GM15510 (cell line): Measurements from ENCODE around the gene PADI4.

ENCODE experiments used
- POLR2A ChIP-seq: IDR thresholded peaks from 3 replicates; pipeline ENCODE4 v1.6.1; 2011; ENCODE audit warnings: borderline replicate concordance; ENCODE audit not compliant: insufficient read length; ENCODE audit errors: extremely low read depth

Gene PADI4

DNA sequence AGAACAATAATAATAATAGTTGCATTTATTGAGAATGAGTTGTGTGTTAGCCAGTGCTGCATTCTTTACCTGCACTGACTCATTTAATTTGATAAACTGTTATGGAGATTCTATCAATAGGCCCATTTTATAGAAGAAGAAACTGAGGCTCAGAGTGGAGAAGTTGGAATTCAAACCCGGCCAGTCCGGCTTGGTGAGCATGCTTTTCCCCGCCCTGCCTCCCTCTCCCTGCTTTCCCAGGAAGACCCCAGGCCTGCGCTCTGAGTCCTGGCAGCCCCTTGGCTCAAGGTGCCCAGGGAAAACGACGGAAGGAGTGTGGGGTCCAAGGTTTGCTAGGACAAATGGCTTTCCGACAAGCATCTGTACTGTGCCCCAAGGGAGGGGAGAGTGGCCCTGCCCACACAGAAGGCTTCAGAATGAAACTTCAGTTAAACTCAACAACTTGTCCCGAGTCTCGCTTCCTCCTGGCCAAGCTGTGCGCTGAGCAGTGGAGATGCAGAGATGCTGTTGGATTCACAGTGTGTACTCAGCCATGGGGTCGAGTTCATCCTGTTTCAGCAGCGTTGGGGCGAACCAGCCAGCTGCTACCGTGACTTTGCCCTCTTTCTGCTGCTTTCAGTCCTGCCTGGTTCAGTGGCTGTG lies 40.7 kb downstream of the PADI4 start:
- TF ChIP-seq POLR2A = no peak

DNA sequence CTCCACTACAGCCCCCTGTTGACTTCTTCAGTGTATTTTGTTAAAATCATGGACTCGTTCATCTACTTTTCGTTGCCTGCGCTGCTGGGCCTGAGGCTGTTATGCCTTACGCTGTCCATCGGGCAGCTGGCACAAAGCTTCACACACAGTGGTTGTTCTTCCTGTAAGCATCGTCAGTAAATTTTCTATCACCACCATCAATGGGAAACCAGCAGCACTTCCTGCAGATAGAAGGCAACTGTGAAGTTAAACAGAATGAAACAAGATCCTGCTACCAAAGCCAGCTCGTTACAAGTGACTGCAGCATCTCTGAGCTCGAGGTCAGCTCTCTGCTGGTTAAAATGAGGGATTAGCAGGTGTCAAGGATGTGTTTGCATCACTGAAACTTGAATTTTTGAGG lies 42.1 kb downstream of the PADI4 start:
- no peak for TF ChIP-seq POLR2A

DNA sequence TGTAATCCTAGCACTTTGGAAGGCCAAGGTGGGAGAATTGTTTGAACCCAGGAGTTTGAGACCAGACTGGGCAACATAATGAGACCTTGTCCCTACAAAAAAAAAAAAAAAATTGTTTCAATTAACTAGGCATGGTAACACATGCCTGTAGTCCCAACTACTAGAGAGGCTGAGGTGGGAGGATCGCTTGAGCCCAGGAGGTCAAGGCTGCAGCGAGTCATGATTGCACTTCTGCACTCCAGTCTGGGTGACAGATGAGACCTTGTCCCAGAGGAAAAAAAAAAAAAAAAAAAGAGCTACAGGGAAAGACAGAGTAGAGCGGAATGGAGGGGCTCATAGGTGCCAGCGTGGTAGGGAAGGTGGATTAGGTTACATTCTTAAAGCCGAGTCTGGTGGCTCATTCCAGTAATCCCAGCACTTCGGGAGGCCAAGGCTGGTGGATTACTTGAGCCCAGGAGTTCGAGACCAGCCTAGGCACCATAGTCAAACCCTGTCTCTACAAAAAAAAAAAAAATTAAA lies 43.0 kb downstream of the PADI4 start:
- no peak for TF ChIP-seq POLR2A

DNA sequence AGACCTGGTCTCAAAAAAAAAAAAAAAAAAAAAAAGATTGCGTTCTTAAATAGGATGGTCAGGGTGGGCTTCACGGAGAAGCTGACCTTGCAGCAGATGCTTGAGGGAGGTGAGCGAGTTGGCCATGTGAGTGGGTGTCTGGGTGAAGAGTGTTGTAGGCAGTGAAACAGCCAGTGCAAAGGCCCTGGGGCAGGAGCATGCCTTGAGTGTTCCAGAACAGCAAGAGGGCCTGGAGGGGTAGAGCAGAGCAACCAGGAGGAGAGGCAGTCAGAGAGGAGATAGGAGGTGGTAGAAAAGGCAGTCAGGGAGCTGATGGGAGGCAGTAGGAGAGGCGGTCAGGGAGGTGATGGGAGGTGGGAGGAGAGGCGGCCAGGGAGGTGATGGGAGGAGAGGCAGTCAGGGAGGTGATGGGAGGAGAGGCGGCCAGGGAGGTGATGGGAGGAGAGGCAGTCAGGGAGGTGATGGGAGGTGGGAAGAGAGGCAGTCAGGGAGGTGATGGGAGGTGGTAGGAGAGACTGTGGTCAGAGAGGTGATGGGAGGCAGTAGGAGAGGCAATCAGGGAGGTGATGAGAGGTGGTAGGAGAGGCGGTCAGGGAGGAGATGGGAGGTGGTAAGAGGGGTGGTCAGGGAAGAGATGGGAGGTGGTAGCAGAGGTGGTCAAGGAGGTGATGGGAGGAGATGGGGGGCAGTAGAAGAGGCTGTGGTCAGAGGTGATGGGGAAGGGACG lies 43.8 kb downstream of the PADI4 start:
- no peak for TF ChIP-seq POLR2A

DNA sequence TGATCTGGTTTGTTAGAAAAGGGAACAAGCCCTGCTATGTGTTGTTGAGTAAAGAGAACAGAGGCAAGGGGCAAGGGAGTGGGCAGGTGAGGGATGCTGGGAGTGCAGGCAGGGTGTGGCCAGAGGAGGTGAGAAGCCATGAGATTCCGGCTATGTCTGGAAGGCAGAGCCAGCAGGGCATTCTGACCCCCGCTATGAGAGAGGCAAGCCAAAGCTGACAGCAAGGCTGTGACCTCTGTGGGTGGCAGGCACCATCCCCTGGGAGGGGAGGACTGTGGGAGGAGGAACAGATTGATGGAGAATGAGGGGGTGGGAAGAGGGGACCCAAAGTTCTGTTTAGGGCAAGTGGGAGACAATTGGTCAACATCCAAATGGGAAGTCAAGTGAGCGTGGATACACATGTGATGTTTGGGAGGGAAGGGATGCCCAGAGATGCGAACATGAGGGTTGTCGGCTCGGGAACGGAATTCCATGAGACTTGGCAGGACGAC lies 44.5 kb downstream of the PADI4 start:
- no peak for TF ChIP-seq POLR2A

DNA sequence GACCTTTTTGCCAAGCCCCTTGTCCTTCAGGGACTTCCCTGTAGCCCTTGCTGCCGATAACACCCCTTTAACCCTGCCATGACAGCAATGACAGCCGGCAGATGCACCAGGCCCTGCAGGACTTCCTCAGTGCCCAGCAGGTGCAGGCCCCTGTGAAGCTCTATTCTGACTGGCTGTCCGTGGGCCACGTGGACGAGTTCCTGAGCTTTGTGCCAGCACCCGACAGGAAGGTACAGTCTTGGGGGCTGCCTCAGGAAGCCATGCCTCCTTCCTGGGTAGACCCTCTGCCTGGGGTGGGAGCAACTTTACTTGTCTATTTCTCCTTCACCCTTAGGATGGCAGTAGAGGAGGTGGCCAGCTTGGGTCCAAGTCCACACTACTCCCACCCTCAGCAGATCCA lies 47.9 kb downstream of the PADI4 start:
- no peak for TF ChIP-seq POLR2A

DNA sequence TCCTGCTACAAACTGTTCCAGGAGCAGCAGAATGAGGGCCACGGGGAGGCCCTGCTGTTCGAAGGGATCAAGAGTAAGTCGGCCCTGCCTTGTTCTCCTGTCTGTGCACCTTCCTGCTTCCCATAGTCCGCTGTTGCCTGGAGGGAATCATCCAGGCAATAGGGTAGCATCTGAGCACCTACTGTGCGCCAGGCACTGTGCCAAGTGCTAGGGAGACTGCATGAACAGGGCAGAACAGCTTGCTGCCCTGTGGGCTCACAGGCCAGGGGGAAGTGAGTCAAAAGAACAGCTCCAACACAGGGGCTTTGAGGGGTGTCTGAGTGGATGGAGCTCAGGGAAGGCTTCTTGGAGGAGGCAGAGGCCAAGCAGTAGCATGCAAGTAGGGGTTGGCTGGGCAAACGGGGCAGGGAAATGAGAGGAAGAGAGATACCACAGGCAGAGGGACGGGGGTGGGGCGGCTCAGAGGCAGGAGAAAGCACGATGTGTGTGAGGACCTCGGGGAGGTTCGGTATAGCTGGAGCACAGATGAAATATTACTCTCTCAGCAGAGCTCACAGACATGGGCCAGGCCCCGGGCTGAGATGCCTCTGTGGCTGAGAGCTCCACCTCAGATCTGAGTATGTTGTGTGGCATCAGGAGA lies 48.5 kb downstream of the PADI4 start:
- no peak for TF ChIP-seq POLR2A

DNA sequence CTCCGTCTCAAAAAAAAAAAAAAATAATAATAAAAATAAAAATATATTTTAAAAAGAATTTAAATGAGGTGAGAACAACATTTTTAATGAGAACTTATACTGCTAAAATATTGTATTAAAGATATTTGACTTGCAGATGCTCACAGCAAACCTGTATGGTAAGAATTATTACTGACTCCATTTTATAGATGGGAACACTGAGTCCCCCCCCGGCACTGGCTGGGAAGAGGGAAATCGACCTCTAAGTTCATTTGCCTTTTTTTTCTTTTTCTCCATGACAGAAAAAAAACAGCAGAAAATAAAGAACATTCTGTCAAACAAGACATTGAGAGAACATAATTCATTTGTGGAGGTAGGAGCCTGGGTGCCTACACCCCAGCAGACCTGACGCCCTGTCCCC lies 50.6 kb downstream of the PADI4 start:
- TF ChIP-seq POLR2A = no peak

DNA sequence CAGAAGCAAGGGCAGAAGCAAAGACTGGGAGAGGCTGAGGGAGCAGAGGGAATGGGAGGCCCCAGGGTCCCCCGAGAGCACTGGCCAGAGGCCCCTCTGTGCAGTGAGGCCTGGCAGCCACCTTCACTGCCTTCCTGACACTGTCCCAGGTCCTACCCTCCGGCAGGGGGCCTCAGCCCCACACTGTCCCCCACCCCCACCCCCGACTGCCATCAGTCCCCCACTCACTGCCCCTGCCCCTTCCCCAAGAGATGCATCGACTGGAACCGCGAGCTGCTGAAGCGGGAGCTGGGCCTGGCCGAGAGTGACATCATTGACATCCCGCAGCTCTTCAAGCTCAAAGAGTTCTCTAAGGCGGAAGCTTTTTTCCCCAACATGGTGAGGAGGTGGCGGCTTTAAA lies 51.0 kb downstream of the PADI4 start:
- no peak for TF ChIP-seq POLR2A

DNA sequence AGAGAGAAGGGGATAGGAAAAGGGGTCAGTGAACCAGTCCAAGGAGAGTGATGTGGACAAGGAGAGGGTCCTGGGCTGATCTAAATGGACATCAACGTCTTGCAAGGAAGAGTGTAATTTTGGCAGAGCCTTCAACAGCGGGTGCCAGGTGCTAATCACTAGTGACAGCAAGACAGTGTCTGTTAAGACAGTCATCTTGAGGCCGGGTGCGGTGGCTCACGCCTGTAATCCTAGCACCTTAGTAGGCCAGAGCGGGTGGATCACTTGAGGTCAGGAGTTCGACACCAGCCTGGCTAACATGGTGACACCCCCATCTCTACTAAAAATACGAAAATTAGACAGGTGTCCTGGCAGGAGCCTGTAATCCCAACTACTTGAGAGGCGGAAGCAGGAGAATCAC lies 51.8 kb downstream of the PADI4 start:
- TF ChIP-seq POLR2A = no peak

DNA sequence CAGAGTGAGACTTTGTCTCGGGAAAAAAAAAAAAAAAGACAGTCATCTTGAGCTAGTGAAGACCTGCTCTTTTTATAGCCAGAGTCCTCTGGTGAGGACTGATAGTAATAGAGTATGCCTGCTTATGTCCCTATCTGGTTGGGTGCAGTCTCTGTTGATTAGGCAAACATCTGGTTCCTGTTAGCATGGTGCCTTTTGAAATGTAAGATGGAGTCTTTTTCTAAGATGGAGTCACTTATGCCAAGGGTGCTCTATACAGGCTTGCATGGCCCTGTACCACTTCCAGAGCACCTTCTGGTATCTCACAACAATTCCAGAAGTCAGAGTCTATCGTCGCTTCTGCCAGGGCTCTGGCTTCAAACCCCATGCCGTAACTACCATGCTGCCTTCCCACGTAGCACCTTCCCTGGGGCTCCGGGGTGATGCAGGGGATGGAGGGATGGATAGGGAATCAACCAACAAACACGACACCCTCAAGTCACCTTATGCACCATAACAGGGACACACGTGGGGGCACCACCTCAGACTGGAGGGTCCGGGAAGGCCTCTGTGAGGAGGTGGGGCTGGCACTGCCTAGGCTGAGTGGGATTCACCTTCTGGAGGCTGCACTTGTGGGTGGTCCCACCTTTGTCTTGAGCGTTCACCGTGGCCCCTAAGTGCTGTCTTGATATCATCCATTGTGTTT lies 52.4 kb downstream of the PADI4 start:
- no peak for TF ChIP-seq POLR2A

DNA sequence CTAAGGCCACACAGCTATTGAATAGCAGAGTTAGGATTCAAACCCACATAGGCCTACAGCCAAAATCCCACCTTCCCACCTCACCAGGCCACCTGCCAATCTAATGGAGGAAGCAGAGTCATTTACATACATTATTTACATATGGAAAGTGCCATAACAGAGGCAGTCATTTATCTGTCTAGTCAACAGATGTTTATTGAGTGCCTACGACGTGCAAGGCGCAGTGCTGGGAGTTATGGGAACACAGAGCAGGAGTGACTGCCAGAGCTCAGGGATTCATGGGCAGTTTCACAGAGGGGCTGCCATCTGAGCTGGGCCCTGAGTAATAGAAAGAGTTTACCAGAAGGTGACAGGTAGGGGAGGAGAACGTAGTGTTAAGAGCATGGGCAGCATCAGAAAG lies 53.7 kb downstream of the PADI4 start:
- TF ChIP-seq POLR2A = no peak

DNA sequence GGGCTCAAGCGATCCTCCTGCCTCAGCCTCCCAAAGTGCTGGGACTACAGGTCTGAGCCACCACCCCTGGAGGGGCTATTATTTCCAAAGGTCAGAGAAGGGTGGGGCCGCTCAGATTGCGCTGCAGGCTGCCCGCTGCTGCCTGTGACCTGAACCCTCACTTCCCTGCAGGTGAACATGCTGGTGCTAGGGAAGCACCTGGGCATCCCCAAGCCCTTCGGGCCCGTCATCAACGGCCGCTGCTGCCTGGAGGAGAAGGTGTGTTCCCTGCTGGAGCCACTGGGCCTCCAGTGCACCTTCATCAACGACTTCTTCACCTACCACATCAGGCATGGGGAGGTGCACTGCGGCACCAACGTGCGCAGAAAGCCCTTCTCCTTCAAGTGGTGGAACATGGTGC lies 55.4 kb downstream of the PADI4 start:
- no peak for TF ChIP-seq POLR2A

DNA sequence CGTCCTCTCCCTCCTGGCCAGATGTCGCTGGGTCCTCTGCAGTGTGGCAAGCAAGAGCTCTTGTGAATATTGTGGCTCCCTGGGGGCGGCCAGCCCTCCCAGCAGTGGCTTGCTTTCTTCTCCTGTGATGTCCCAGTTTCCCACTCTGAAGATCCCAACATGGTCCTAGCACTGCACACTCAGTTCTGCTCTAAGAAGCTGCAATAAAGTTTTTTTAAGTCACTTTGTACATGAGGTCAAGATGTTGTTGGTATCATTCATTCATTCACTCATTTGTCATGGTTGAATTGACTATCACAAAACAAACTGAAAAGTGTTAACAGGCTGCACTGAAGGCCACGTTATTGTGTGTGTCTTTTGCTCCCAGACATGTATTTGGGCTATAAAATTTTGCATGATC lies 55.8 kb downstream of the PADI4 start:
- TF ChIP-seq POLR2A = no peak

DNA sequence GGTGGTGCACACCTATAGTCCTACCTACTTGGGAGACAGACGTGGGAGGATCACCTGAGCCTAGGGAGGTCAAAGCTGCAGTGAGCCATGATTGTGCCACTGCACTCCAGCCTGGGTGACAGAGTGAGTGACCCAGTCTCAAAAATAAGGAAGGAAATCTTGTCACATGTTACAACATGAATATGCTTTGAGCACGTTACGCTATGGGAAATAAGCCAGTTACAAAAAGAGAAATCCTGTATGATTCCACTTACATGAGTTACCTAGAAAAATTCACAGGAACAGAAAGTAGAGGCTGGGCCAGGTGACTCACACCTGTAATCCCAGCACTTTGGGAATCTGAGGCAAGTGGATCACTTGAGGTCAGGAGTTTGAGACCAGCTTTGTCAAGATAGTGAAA lies 57.3 kb downstream of the PADI4 start:
- TF ChIP-seq POLR2A = no peak

DNA sequence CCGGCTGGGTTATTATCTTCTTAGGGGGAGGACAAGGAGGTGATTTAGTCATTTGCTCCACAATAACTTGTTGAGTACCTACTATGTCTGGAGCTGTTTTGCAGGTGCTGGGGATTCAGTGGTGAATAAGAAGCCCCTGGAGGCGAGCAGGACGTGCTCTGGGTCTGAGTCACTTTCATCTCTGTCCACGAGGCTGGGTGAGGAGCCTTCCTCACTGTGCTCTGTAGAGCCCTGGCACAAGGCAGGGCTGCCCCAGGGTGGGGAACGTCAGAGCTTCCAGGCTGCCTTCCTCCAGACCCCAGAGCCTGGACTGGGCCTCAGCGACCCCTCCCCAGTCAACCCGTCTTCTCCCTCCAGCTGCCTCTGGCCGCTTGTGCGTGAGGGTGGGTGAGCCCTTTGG lies 61.5 kb downstream of the PADI4 start:
- TF ChIP-seq POLR2A = no peak

DNA sequence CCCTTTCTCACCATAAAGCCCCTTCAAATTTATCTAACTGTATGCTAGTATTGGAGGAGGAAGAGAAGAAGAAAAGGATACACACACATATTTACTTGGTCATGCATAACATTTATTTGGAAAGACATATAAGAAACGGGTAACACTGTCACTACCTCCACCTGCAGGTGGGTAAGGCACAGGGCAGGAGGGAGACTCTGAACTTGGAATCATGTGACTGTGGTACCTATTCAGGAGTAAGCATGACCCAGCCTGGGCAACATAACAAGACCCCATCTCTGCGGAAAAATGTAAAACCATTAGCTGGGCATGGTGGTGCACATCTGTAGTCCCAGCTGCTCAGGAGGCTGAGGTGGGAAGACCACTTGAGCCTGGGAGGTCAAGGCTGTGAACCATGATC lies 62.6 kb downstream of the PADI4 start:
- TF ChIP-seq POLR2A = no peak
